8988T (cell line): ENCODE data around the gene CATSPERB.
"Not testable (repeated sequence)": the region's sequence is repeated elsewhere in the genome, so short reads cannot be mapped to it uniquely, and the experiment has no call there.

Source experiments
- DNase-seq: peaks from one replicate; pipeline ENCODE4 v3.0.0; 2011

CATSPERB gene

GRCh38 chr14:91654836-91655235 lies 77.0 kb downstream of the CATSPERB start:
- DNase-seq, result no peak

GRCh38 chr14:91653451-91653850 lies 78.4 kb downstream of the CATSPERB start:
- no peak for DNase-seq

GRCh38 chr14:91649930-91650329 lies 82.0 kb downstream of the CATSPERB start:
- DNase-seq, result no peak

GRCh38 chr14:91647856-91648255 lies 84.0 kb downstream of the CATSPERB start:
- DNase-seq, result no peak

- no peak for DNase-seq
Observed at GRCh38 chr14:91636604-91637003, 95.3 kb downstream of the CATSPERB start.

- DNase-seq, result no peak
Observed at GRCh38 chr14:91624757-91625156, 107.1 kb downstream of the CATSPERB start.

GRCh38 chr14:91614187-91614586 lies 117.7 kb downstream of the CATSPERB start:
- no peak for DNase-seq

- DNase-seq, result no peak
Observed at GRCh38 chr14:91613459-91614112, 118.3 kb downstream of the CATSPERB start.

GRCh38 chr14:91611528-91611927 lies 120.4 kb downstream of the CATSPERB start:
- DNase-seq, result no peak

- no peak for DNase-seq
Observed at GRCh38 chr14:91609161-91609560, 122.7 kb downstream of the CATSPERB start.

GRCh38 chr14:91607322-91608047 lies 124.4 kb downstream of the CATSPERB start:
- no peak for DNase-seq

GRCh38 chr14:91606851-91607250 lies 125.0 kb downstream of the CATSPERB start:
- DNase-seq, result no peak

- not testable (repeated sequence) for DNase-seq
Observed at GRCh38 chr14:91604611-91605010, 127.3 kb downstream of the CATSPERB start.

GRCh38 chr14:91599994-91600393 lies 131.9 kb downstream of the CATSPERB start:
- DNase-seq, result no peak

GRCh38 chr14:91595736-91596135 lies 136.2 kb downstream of the CATSPERB start:
- DNase-seq, result no peak

- DNase-seq, result not testable (repeated sequence)
Observed at GRCh38 chr14:91593957-91594356, 137.9 kb downstream of the CATSPERB start.

- no peak for DNase-seq
Observed at GRCh38 chr14:91586410-91586809, 145.5 kb downstream of the CATSPERB start.

GRCh38 chr14:91585856-91586255 lies 146.0 kb downstream of the CATSPERB start:
- no peak for DNase-seq

GRCh38 chr14:91582761-91583160 lies 149.1 kb downstream of the CATSPERB start:
- no peak for DNase-seq

- DNase-seq, result no peak
Observed at GRCh38 chr14:91580876-91581577, 150.9 kb downstream of the CATSPERB start.

GRCh38 chr14:91577632-91578233 lies 154.2 kb downstream of the CATSPERB start:
- DNase-seq, result no peak

- DNase-seq, result no peak
Observed at GRCh38 chr14:91575469-91576208, 156.2 kb downstream of the CATSPERB start.
